Coronary artery (tissue), 2 donors: ENCODE data around the gene TRIM67.
A peak's percentile ranks its signal among the peaks of the same experiment; 100 is the strongest.

ENCODE experiments used
- DNase-seq: peaks from one replicate; pipeline ENCODE4 v3.0.0-alpha.2; 2017; ENCODE audit warnings: low spot score
- H3K27ac ChIP-seq, 2 donors: fragments of 200-600 bp; sonication (generic); one replicate each; pipeline ENCODE4 v1.5.1; 2016 to 2019
- H3K4me3 ChIP-seq: fragments of 200-600 bp; sonication (generic); 2 replicates; pipeline ENCODE4 v1.5.1; 2016; ENCODE audit warnings: mild to moderate bottlenecking, moderate library complexity
- TF ChIP-seq, protein P1 (sequence below): fragments of 200-600 bp; sonication (generic); IDR thresholded peaks from one replicate; pipeline ENCODE4 v1.5.1; 2019; ENCODE audit warnings: antibody characterized with exemption

The TRIM67 gene

DNA sequence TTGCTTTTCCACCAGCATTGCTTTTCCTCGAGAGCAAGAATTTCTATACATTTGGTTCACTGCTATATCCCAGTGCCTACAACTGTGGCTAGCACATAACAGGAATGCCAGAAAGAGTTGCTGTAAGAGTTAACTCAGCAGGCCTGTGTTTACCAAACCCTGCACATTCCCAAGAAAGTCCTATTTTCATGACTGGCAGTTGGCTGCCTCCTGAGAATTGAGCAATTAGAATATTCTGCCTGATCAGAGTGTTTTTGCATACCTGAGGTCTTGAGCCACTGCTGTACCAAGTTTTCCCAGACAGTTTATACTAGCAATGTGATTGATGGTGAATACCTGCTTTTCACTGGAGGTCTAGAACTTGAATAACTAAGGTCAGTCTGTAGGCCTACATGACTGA is 76.4 kb downstream of the TRIM67 start:
- no peak overlapping the region for H3K4me3 ChIP-seq
- no peak for DNase-seq
- TF ChIP-seq, protein P1, sequence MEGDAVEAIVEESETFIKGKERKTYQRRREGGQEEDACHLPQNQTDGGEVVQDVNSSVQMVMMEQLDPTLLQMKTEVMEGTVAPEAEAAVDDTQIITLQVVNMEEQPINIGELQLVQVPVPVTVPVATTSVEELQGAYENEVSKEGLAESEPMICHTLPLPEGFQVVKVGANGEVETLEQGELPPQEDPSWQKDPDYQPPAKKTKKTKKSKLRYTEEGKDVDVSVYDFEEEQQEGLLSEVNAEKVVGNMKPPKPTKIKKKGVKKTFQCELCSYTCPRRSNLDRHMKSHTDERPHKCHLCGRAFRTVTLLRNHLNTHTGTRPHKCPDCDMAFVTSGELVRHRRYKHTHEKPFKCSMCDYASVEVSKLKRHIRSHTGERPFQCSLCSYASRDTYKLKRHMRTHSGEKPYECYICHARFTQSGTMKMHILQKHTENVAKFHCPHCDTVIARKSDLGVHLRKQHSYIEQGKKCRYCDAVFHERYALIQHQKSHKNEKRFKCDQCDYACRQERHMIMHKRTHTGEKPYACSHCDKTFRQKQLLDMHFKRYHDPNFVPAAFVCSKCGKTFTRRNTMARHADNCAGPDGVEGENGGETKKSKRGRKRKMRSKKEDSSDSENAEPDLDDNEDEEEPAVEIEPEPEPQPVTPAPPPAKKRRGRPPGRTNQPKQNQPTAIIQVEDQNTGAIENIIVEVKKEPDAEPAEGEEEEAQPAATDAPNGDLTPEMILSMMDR, result no peak
- H3K27ac ChIP-seq, result no peak overlapping the region

DNA sequence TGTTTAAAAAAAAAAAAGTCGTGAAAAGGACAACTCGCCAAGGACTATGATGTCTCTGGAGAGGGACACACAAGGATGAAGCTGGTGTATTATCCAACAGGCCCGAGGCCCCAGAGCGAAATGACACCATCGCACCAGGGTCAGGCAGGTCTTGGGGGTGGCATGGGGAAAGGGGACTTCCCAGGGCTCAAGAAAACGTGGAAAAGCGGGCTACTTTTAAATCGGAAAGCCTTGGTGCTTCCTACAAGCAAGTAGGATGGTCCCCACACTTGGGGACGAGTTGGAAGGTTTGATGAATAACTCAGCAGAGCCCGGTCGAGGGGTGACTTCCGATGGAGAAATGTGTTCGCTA is 78.6 kb downstream of the TRIM67 start:
- Histone ChIP-seq H3K27ac (peak overlapping the region; percentile 65 to 93), H3K4me3 (peak overlapping the region; percentile 93)
- TF ChIP-seq, protein P1, result no peak
- no peak for DNase-seq

DNA sequence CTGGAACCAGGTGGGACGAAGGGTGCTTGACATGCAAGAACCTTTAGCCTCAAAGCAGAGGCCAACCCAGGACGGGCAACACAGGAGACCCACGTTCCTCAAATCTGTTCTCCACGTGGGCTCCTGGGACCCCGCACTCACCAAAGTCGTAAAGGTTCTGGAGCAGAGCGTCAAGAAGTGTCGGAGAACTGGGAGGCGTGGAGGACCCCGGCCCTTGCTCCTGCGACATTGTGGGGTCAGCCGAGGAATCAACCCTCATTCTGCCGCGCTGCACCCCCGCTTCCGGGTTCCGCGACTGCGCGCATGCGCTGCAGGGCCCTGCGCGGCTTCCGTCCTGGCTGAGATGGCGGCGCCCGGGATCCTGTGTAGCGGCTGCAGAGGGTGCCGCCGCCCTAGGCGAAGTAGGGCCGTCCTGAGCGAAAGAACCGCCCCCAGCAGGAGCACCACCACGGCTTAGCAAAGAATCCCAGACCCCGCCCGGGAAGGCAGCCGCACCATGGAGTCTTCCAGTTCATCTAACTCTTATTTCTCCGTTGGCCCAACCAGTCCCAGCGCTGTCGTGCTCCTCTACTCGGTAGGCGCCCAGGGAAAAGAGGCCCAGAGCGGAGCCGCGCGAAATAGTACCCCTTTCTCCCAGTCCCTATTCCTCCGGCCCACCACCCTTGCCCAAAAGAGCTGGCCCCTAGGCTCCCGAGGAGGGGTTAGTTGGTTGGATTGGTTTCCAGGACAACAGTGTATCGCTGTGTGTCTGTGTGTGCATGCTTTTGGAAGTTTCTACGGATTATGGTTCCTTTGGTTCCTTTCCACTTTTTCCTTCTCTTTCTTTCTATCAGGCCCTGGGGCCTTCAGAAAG is 79.3 kb downstream of the TRIM67 start, which contains the start of gene GNPAT:
TSS of gene GNPAT (plus strand) at position 330 of the 853 bp plus-strand sequence. CDS start at position 497, 167 bp downstream.
- TF ChIP-seq, protein P1, result no peak
- Histone ChIP-seq H3K27ac (peak within 1 kb of the TSS; percentile 65 to 93), H3K4me3 (peak within 1 kb of the TSS; percentile 93)
- peak; percentile 87 for DNase-seq

DNA sequence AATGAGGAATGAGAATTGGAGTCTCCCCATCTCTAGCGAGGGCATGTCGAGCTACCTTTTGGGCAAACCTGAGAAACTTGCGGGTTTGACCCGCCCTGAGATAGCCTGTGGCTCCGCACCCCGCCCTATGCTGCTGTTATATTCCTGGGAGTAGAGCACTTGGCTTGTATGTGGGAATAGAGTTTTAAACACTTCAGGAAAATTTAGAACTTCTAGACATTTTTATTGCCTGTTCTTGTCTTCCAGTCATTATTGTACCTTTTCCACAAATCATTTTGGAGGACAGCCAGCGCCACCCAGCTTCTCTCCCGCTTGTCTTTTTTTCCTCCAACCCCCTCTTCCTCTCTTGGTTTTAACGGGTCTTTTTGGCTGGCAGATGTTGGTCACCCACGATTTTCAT is 79.9 kb downstream of the TRIM67 start:
- DNase-seq, result no peak
- TF ChIP-seq, protein P1, result no peak
- Histone ChIP-seq H3K4me3 (peak overlapping the region; percentile 93), H3K27ac (peak overlapping the region; percentile 65 to 93)

DNA sequence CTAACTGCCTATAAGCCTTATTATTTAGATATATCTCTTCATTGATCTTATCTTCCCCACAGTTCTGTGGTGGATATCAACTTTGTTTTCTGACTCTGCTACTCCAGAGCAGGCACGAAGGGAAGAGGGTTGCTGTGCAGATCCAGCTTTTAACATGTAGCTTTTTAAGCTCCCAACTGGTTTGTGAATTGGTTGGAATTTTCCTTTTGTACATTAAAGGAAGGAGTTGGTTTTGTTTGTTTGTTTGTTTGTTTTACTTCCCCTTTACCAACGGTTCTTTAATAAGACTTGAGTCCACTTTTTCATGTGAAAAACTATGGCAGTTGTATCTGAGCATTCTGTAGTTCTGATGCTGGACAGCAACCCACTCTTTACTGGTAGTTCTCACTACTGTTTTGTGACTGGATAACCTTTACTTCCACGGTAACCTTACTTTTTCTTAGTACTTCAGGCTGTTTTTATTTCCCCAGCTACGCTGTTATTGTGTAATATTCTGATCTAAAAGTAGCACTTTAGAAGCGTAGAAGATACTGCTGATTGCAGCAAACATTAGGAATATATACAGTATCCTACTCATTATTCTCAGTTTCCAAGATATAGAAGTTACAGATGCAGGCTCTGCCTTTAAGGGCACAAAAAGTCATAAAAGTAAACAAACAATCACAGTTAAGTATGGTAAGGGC is 80.8 kb downstream of the TRIM67 start:
- TF ChIP-seq, protein P1, result no peak
- no peak for DNase-seq
- Histone ChIP-seq H3K27ac (no peak overlapping the region), H3K4me3 (peak overlapping the region; percentile 93)

DNA sequence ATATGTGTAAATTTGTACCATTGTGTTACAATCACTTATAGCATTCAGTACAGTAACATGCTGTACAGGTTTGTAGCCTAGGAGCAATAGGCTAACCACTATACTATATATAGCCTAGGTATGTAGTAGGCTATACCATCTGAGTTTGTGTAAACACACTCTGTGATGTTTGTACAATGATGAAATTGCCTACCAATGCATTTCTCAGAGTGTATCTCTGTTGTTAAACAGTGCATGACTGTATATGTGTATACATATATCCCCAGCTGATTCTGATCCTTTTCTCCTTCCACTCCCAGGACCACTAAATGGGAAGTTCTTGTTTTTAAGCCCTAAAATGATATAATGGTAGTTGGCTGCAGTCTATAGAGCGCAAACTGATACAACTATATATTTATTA is 86.9 kb downstream of the TRIM67 start:
- DNase-seq, result no peak
- TF ChIP-seq, protein P1, result no peak
- no peak overlapping the region for H3K4me3 ChIP-seq
- H3K27ac ChIP-seq, result no peak overlapping the region
